GM15510 (cell line): ENCODE measurements around the gene TALDO1.

ENCODE experiments used
- POLR2A ChIP-seq: IDR thresholded peaks from 3 replicates; pipeline ENCODE4 v1.6.1; 2011; ENCODE audit warnings: borderline replicate concordance; ENCODE audit not compliant: insufficient read length; ENCODE audit errors: extremely low read depth

TALDO1 gene

DNA sequence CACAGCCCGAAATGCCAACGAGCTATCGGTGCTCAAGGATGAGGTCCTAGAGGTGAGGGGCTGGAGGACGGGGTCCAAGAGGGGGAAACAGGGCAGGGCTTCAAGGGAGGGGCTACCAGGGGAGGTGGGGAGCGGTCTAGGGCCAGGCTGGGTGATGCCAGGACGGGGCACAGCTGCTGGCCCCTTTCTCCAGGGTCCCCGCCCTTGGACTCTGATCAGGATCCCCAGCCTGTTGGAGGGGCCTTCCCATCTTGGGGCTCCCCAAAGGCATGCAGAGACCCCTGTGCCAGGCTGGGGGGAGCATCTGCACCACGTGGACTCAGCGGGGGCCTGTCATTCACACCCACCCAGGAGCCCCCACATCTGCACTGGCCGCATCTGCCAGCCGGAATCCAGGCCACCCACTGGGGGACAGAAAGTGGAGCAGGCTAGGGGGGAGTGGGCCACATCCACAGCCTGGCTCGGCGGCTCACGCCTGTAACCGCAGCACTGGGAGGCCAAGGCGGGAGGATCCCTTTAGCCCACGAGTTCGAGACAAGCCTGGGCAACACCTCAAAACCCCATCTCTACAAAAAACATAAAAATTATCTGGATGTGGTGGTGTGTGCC is 22.4 kb upstream of the TALDO1 start:
- no peak for TF ChIP-seq POLR2A

DNA sequence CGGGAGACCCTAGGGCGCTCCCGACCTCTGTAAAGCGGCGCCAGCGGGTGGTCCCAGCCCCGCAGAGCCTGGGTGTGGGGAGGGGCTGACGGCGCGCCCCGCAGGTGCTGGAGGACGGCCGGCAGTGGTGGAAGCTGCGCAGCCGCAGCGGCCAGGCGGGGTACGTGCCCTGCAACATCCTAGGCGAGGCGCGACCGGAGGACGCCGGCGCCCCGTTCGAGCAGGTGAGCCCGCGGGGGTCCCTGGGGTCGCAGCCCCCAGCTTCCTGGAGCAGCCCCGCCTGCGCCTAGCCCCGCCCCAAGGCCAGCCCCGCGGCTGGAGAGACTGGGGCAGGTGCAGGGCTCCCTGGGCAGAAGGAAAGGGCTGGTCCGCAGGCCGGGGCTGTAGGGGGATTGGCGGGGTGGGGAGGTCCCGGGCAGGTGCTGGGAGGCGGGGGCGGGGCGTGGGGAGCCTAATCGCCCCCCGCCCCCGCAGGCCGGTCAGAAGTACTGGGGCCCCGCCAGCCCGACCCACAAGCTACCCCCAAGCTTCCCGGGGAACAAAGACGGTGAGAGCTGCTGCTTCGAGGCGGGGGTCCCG is 21.6 kb upstream of the TALDO1 start:
- peak; percentile 48 for TF ChIP-seq POLR2A

DNA sequence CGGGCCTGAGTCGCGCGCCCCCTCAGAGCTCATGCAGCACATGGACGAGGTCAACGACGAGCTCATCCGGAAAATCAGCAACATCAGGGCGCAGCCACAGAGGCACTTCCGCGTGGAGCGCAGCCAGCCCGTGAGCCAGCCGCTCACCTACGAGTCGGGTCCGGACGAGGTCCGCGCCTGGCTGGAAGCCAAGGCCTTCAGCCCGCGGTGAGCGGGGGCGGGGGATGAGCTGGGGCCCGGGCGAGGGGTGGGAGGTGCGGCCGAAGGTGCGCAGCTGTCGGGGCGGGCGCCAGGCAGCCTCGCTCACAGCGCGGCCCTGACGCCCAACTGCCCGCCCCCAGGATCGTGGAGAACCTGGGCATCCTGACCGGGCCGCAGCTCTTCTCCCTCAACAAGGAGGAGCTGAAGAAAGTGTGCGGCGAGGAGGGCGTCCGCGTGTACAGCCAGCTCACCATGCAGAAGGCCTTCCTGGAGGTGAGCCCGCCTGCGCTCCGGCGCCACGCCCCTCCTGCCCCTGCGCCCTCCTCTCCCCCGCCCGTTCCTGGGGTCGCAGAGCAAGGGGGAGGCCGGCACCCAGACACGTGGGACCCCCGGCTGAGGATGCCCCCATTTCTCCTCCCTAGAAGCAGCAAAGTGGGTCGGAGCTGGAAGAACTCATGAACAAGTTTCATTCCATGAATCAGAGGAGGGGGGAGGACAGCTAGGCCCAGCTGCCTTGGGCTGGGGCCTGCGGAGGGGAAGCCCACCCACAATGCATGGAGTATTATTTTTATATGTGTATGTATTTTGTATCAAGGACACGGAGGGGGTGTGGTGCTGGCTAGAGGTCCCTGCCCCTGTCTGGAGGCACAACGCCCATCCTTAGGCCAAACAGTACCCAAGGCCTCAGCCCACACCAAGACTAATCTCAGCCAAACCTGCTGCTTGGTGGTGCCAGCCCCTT is 20.7 kb upstream of the TALDO1 start:
- TF ChIP-seq POLR2A: peak; percentile 25

DNA sequence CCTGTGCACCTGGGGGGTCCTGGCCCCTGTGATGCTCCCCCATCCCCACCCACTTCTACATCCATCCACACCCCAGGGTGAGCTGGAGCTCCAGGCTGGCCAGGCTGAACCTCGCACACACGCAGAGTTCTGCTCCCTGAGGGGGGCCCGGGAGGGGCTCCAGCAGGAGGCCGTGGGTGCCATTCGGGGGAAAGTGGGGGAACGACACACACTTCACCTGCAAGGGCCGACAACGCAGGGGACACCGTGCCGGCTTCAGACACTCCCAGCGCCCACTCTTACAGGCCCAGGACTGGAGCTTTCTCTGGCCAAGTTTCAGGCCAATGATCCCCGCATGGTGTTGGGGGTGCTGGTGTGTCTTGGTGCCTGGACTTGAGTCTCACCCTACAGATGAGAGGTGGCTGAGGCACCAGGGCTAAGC is 20.0 kb upstream of the TALDO1 start:
- no peak for TF ChIP-seq POLR2A

DNA sequence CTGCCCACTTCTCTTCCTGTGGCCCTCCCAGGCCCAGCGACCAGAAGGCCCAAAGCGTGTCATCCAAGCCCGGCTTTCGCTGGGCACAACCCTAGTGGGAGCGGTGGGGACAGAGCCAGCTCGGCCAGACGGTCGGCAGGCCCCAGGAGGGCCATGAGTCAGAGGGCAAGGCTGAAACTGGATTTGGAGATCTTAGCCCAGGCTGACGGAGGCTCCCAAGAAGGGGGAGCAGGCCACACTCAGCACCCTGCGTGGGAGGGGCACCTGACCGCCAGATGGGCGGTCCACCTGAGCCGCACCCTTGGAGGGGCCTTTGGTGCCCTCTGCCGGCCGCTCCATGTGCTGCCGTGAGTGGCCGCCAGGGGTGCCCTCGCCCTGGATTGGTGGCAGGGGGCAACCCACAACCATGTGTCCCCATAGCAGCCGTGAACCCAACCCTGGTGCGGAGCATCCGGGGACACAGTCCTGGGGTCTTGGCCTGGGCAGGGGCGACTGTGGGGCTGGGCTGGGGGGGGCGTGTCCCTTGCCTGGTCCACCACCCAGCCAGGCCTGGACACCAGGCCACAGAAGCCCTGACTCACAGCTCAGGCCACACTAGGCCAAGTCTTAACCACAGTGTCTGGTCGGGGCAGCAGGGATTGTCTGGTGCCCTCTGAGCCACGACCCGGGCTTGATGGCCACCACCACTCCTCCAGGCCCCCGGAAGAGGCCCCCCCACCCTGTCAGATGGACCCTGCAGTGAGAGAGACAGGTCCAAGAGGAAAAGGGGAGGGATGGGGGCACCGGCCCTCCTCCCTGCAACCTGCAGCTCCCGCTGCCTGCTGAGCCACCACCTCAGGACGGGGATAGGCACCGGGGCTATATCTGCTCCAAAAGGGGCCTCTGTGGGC is 19.2 kb upstream of the TALDO1 start:
- TF ChIP-seq POLR2A: no peak

DNA sequence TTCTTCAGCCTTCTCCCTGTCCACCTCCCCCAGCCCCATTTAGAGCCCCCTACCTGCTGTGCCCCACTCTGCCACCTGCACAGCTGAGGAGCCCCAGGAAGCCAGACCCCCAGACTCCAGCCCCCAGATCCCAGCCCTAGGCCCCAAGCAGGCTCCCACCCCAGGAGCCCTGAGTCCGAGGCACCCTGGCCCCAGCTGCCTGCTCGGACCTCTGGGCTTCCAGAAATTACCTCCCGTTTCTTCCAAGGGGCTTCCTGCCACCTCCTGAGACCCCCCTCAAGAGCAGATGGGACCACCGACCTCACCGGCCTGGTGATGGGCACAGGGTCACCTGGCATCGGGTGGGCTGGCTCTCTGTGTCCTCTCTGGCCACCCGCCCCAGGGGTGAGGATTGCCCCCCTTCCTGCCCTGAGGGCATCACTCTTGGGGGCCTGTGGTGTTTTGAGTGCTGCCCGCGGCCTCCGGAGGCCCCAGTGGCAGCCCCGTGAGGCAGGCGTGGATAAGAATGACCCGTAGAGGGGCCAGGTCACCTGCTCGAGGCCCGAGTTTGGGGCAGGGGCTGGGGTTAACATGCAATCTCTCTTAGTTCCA is 18.3 kb upstream of the TALDO1 start:
- no peak for TF ChIP-seq POLR2A

DNA sequence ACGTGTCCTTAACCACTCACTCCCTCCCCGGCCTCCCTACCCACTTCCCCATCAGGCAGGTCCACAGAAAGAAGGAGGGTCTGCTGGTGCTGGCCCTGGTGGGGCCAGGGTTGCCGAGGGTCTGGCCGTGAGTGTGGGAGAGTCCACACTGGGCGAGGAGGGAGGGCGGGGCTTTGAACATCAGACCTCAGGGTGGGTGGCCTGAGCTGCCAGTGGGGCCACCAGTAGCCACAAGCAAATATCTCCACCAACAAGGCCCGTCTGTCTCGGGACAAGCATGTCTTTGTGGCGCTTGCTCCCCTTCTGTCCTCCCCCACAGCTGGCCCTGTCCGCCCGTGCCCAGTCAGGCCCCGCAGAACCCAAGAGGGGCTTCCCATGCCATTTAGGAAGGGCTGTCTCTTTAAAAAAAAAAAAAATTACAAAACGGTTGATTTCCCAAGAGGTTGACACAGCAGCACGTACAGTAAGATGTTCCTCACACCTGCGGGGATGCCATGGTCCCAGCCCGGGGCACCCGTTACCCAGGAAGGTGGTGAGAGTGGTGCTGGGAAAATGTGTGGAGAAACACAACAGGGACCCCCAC is 17.7 kb upstream of the TALDO1 start:
- TF ChIP-seq POLR2A: no peak

DNA sequence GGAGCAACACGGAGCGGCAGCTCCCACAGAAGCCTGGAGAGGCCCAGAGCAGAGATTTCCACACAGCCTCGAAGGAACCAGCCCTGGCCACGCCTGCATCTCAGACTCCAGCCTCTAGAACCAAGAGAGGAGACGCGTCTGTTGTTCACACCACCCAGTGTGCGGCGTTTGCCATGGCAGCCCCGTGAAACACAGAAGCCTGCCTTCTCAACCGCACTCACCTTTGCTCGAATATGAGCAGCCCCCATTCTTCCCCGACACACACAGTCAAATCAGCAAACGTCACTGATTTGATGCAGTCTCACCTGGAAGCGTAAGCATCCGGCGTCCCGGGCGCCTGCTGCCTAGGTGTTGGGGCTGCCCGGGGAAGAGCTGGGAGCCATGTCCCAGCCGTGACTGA is 14.2 kb upstream of the TALDO1 start:
- no peak for TF ChIP-seq POLR2A

DNA sequence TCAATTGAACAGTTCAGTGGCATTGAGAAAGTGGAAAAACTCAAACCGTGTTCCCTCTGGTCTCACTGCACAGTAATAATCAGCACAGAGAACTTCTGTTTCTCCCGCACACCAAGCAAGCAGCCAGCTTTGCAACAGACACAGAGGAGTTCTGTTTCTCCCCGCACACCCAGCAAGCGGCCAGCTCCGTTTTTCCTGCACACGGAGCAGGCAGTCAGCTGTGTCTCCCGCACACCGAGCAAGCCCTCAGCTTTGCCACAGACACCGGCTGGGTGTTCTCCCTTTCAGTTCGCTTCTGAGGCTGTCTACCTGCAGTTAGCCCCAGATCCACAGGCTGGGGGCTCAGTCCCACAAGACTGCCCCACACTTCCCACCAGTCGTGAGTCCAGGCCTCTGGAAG is 9.9 kb upstream of the TALDO1 start:
- TF ChIP-seq POLR2A: no peak

DNA sequence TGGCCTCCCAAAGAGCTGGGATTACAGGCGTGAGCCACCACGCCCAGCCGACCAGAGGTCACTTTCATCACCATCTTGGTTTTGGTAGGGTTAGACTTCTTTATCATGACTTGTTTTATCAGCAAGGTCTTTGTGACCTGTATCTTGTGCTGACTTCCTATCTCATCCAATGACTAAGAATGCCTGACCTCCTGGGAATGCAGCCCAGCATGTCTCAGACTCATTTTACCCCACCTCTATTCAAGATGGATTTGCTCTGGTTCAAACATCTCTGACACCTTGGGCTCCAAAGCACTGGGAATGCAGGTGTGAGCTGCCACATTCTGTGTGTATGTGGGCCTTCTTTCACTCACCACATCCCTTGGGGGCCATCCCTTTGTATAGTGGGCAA is 5.1 kb upstream of the TALDO1 start:
- TF ChIP-seq POLR2A: no peak

DNA sequence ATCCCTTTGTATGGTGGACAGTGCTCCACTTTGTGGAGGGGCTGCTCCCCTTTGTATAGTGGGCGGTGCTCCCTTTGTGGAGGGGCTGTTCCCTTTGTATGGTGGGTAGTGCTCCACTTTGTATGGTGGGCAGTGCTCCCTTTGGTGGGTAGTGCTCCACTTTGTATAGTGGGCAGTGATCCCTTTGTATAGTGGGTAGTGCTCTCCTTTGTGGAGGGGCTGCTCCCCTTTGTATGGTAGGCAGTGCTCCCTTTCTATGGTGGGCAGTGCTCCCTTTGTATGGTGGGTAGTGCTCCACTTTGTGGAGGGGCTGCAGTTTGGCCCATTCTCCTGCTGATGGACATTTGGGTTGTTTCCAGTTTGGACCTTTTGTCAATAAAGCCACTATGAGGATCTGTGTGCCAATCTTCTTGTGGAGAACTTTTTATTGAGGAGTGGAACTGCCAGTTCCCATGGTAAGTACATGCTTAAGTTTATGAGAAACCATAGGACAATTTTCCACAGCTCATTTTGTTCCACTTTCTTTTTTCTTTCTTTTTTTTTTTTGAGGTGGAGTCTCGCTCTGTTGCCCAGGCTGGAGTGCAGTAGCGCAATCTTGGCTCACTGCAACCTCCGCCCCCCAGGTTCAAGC is 4.6 kb upstream of the TALDO1 start:
- TF ChIP-seq POLR2A: no peak

DNA sequence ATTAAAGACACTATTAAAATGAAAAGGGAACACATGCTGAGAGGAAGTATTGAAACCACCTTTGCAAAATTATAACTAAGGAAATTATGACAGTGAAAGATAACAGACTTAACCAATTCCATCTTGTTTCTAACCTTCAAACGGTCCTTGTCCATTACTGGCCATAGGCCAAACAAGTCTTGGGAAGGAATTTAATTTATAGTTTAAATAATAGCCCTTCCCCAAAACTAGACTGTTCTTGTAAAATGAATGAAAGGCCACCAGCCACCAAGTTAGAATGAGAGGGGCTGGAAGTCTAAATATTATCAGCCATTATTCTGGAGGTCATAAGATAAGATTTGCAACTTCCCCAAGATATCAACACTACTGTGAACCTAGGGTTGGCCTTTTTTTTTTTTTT is 1.8 kb upstream of the TALDO1 start:
- no peak for TF ChIP-seq POLR2A

DNA sequence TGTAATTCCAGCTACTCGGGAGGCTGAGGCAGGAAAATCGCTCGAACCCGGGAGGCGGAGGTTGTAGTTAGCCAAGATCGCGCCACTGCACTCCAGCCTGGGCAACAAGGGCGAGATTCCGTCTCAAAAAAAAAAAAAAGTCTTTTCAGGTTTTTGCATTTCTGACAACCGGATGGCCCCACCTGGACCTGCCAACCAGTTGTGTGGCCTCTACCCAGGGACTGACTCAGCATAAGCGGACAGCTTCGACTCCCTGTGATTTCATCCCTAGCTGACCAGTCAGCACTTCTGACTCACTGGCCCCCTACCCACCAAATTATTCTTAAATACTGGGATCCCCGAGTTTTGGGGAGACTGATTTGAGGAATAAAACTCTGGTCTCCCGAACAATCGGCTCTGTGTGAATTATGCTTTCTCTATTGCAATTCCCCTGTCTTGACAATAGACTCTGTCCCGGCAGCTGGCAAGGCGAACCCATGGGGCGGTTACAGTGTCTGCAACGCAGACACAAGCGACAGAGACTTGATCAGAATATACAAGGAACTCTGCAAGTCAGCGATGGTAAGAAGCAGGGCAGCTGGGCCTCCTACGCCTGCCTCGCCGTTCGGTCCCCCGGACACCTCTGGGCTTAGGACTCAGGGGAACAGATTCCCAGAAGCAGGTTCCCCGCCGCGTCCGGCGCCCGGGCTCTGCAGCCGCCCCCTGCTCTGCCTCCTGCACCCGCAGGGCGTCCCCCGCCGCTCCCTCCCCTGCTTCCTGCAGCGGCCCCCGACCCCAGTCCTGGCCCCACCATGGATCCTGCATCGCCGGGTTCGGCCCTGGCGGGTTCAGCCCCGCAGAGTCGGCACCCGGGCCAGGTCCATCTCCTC is 741 bp upstream of the TALDO1 start:
- TF ChIP-seq POLR2A: no peak
